ENCODE results near the gene BCKDHB.

Gene BCKDHB

GRCh38 chr6:80339421-80339820 is 232.9 kb downstream of the BCKDHB start:
- H3K9ac ChIP-seq (ENCODE audit: low read length), result no peak overlapping the region
- TF ChIP-seq EZH2 (optimal IDR thresholded peaks at IDR 0.05; ENCODE audit: low read depth, low read length) (no peak), CTCF (IDR thresholded peaks at IDR 0.05; ENCODE audit: low read length) (no peak)
- H3K36me3 ChIP-seq (replicated peaks; ENCODE audit: insufficient read depth, low read length), result no peaks in the 10 kb centered on the region
- no peak overlapping the region for H3K4me2 ChIP-seq (ENCODE audit: low read depth, low read length)
- no peaks in the 10 kb centered on the region for H3K9me3 ChIP-seq (replicated peaks; ENCODE audit: insufficient read depth, low read length)
- no peak overlapping the region for H3K27ac ChIP-seq (ENCODE audit: low read length)
- H2AFZ ChIP-seq (ENCODE audit: low read length), result no peak overlapping the region
- no peaks in the 10 kb centered on the region for H3K27me3 ChIP-seq (replicated peaks; ENCODE audit: insufficient read depth, low read length)
- no peaks in the 10 kb centered on the region for H3K4me1 ChIP-seq (ENCODE audit: low read length)
- H4K20me1 ChIP-seq (ENCODE audit: insufficient read depth, low read length), result no peaks in the 10 kb centered on the region
- no peak for DNase-seq
- no peak overlapping the region for H3K4me3 ChIP-seq (ENCODE audit: low read length)
- no peaks in the 10 kb centered on the region for H3K9me2 ChIP-seq (replicated peaks; ENCODE audit: insufficient read depth, low read length)
- no peaks in the 10 kb centered on the region for H3F3A ChIP-seq (ENCODE audit: insufficient read depth, low read length)
- no peaks in the 10 kb centered on the region for H3K79me2 ChIP-seq (ENCODE audit: low read length)

GRCh38 chr6:80340280-80340679 is 233.8 kb downstream of the BCKDHB start:
- Histone ChIP-seq H3K4me3 (ENCODE audit: low read length) (no peak overlapping the region), H3F3A (ENCODE audit: insufficient read depth, low read length) (no peaks in the 10 kb centered on the region), H3K4me2 (ENCODE audit: low read depth, low read length) (no peak overlapping the region), H3K9ac (ENCODE audit: low read length) (no peak overlapping the region), H3K27me3 (replicated peaks; ENCODE audit: insufficient read depth, low read length) (no peaks in the 10 kb centered on the region), H3K36me3 (replicated peaks; ENCODE audit: insufficient read depth, low read length) (no peaks in the 10 kb centered on the region), H3K4me1 (ENCODE audit: low read length) (no peaks in the 10 kb centered on the region), H4K20me1 (ENCODE audit: insufficient read depth, low read length) (no peaks in the 10 kb centered on the region), H3K9me2 (replicated peaks; ENCODE audit: insufficient read depth, low read length) (no peaks in the 10 kb centered on the region), H3K9me3 (replicated peaks; ENCODE audit: insufficient read depth, low read length) (no peaks in the 10 kb centered on the region), H3K79me2 (ENCODE audit: low read length) (no peaks in the 10 kb centered on the region), H3K27ac (ENCODE audit: low read length) (no peak overlapping the region), H2AFZ (ENCODE audit: low read length) (no peak overlapping the region)
- TF ChIP-seq CTCF (IDR thresholded peaks at IDR 0.05; ENCODE audit: low read length), result no peak
- TF ChIP-seq EZH2 (optimal IDR thresholded peaks at IDR 0.05; ENCODE audit: low read depth, low read length), result no peak
- TF ChIP-seq EZH2phosphoT487 (IDR thresholded peaks at IDR 0.05; ENCODE audit: low read length), result no peak
- DNase-seq, result no peak

- Histone ChIP-seq H3K9ac (ENCODE audit: low read length) (no peak overlapping the region), H3K9me2 (replicated peaks; ENCODE audit: insufficient read depth, low read length) (no peaks in the 10 kb centered on the region), H3K4me1 (ENCODE audit: low read length) (no peaks in the 10 kb centered on the region), H4K20me1 (ENCODE audit: insufficient read depth, low read length) (no peaks in the 10 kb centered on the region), H3K27ac (ENCODE audit: low read length) (no peak overlapping the region), H3K4me2 (ENCODE audit: low read depth, low read length) (no peak overlapping the region), H3K79me2 (ENCODE audit: low read length) (no peaks in the 10 kb centered on the region), H3K27me3 (replicated peaks; ENCODE audit: insufficient read depth, low read length) (no peaks in the 10 kb centered on the region), H3K36me3 (replicated peaks; ENCODE audit: insufficient read depth, low read length) (no peaks in the 10 kb centered on the region), H2AFZ (ENCODE audit: low read length) (no peak overlapping the region), H3K4me3 (ENCODE audit: low read length) (no peak overlapping the region), H3F3A (ENCODE audit: insufficient read depth, low read length) (no peaks in the 10 kb centered on the region), H3K9me3 (replicated peaks; ENCODE audit: insufficient read depth, low read length) (no peaks in the 10 kb centered on the region)
- DNase-seq, result no peak
- TF ChIP-seq CTCF (IDR thresholded peaks at IDR 0.05; ENCODE audit: low read length) (no peak), EZH2phosphoT487 (IDR thresholded peaks at IDR 0.05; ENCODE audit: low read length) (no peak), EZH2 (optimal IDR thresholded peaks at IDR 0.05; ENCODE audit: low read depth, low read length) (no peak)
These were observed 234.2 kb downstream of the BCKDHB start for GRCh38 chr6:80340686-80341085.
